GM18520 (cell line): ENCODE results near the gene GPBP1L1.
"Not testable (repeated sequence)": the region's sequence is repeated elsewhere in the genome, so short reads cannot be mapped to it uniquely, and the experiment has no call there.

Source experiments
- ATAC-seq: cut with Tn5 transposase; IDR thresholded peaks from one replicate; pipeline ENCODE4 v1.9.1; 2021; ENCODE audit not compliant: unreplicated experiment

The GPBP1L1 gene

GRCh38 chr1:45686288-45687013 lies at the start of gene GPBP1L1:
GPBP1L1 (minus strand) TSS chr1:45686533; CDS start chr1:45659087, 27,446 bp downstream.
- ATAC-seq = peak; percentile 35

GRCh38 chr1:45730780-45731319 lies 44.5 kb upstream of the GPBP1L1 start:
- no peak for ATAC-seq

GRCh38 chr1:45730075-45730779 lies 43.9 kb upstream of the GPBP1L1 start:
- no peak for ATAC-seq

- not testable (repeated sequence) for ATAC-seq
Measured at GRCh38 chr1:45726007-45726406, 39.7 kb upstream of the GPBP1L1 start.

GRCh38 chr1:45723248-45723930 lies 37.1 kb upstream of the GPBP1L1 start:
- ATAC-seq = no peak

GRCh38 chr1:45722809-45723208 lies 36.5 kb upstream of the GPBP1L1 start:
- ATAC-seq = no peak

GRCh38 chr1:45721207-45721606 lies 34.9 kb upstream of the GPBP1L1 start:
- ATAC-seq = no peak

- no peak for ATAC-seq
Measured at GRCh38 chr1:45718289-45718688, 32.0 kb upstream of the GPBP1L1 start.

GRCh38 chr1:45717386-45717785 lies 31.1 kb upstream of the GPBP1L1 start:
- ATAC-seq = not testable (repeated sequence)

- ATAC-seq = no peak
Measured at GRCh38 chr1:45716700-45717099, 30.4 kb upstream of the GPBP1L1 start.

GRCh38 chr1:45713711-45714110 lies 27.4 kb upstream of the GPBP1L1 start:
- no peak for ATAC-seq

GRCh38 chr1:45704637-45705036 lies 18.3 kb upstream of the GPBP1L1 start:
- ATAC-seq = no peak

- no peak for ATAC-seq
Measured at GRCh38 chr1:45694823-45695222, 8.5 kb upstream of the GPBP1L1 start.

- not testable (repeated sequence) for ATAC-seq
Measured at GRCh38 chr1:45693811-45694210, 7.5 kb upstream of the GPBP1L1 start.

GRCh38 chr1:45687754-45688740 lies 1.7 kb upstream of the GPBP1L1 start, which contains the start of gene TMEM69:
TMEM69 (plus strand) TSS chr1:45688181; CDS start chr1:45691069, 2,888 bp downstream.
- no peak for ATAC-seq

GRCh38 chr1:45687014-45687753 lies 851 bp upstream of the GPBP1L1 start:
- peak; percentile 77 for ATAC-seq

- no peak for ATAC-seq
Measured at GRCh38 chr1:45686015-45686287, 382 bp downstream of the GPBP1L1 start.

GRCh38 chr1:45685308-45686014 lies 872 bp downstream of the GPBP1L1 start:
- no peak for ATAC-seq

- ATAC-seq = no peak
Measured at GRCh38 chr1:45684402-45684801, 1.9 kb downstream of the GPBP1L1 start.
